ENCODE data around the gene SENP8.

Gene SENP8

DNA sequence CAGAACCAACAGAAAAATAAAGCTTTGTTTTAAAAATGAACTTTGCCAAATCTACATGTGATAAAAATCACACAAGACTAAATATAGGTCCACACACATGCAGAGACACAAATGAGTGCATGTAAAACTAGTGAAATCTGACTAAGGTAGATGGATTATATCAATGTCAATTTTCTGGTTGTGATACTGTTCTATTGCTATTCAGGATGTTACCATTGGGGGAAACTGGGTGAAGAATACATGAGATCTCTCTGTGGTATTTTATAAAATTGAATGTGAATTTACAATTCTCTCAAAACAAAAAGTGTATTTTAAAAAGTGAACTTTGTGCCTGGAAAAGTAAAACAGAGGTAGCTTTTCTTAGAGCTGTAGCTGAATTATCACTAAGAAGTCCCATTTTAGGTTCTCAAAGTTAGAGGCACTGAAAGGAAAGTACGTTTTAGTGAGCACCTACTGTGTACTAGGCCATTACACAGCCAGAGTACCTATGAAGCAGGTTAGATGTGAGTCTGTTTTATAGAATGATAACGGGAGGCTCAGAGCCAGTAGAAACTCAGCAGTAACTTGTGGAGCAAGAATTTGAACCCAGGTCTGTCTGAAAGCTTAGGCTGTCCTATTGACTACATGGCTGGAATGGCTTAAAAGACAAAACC is 71.2 kb downstream of the SENP8 start:
- Histone ChIP-seq H3K4me3 (ENCODE audit: low read depth, low read length) (no peak overlapping the region), H3K9me3 (ENCODE audit: severe bottlenecking) (no peaks in the 10 kb centered on the region), H3K27me3 (ENCODE audit: insufficient read depth, low read depth, severe bottlenecking) (no peaks in the 10 kb centered on the region), H3K36me3 (no peaks in the 10 kb centered on the region), H3K27ac (no peak overlapping the region)
- TF ChIP-seq, protein P1, sequence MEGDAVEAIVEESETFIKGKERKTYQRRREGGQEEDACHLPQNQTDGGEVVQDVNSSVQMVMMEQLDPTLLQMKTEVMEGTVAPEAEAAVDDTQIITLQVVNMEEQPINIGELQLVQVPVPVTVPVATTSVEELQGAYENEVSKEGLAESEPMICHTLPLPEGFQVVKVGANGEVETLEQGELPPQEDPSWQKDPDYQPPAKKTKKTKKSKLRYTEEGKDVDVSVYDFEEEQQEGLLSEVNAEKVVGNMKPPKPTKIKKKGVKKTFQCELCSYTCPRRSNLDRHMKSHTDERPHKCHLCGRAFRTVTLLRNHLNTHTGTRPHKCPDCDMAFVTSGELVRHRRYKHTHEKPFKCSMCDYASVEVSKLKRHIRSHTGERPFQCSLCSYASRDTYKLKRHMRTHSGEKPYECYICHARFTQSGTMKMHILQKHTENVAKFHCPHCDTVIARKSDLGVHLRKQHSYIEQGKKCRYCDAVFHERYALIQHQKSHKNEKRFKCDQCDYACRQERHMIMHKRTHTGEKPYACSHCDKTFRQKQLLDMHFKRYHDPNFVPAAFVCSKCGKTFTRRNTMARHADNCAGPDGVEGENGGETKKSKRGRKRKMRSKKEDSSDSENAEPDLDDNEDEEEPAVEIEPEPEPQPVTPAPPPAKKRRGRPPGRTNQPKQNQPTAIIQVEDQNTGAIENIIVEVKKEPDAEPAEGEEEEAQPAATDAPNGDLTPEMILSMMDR (IDR thresholded peaks at IDR 0.05; ENCODE audit: low read depth, low read length): no peak
- DNase-seq: no peak

DNA sequence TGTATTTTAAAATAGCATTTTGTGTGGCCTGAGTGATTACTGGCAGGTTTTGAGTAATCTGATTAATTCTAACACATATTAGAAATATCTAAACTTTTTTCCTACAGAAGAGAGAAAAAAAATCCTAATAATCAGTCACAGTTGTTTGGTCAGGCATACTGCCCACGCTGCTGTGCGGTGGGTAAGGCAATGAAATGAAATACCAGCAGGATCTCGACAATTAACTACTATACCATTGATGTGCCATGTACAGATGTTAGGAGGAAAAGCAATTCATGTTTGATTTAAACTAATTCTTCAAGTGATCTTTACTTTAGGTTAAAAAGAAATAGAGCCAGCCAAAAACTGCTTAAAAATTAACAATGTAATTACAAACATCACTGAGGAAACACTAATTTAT is 74.2 kb downstream of the SENP8 start:
- no peak overlapping the region for H3K4me3 ChIP-seq (ENCODE audit: low read depth, low read length)
- H3K36me3 ChIP-seq: no peaks in the 10 kb centered on the region
- no peaks in the 10 kb centered on the region for H3K9me3 ChIP-seq (ENCODE audit: severe bottlenecking)
- no peaks in the 10 kb centered on the region for H3K27me3 ChIP-seq (ENCODE audit: insufficient read depth, low read depth, severe bottlenecking)
- TF ChIP-seq, protein P1 (IDR thresholded peaks at IDR 0.05; ENCODE audit: low read depth, low read length): no peak
- DNase-seq: no peak
- H3K27ac ChIP-seq: no peak overlapping the region
